Inferior parietal cortex (tissue), 1 donor: Measurements from ENCODE around the gene TOMM22.

ENCODE experiments used
- DNase-seq: peaks from one replicate; pipeline ENCODE4 v3.0.0-alpha.2; 2016; ENCODE audit errors: extremely low spot score

TOMM22 gene

GRCh38 chr22:38715176-38715764, 33.5 kb downstream of the TOMM22 start:
- no peak for DNase-seq

- DNase-seq: no peak
Observed at GRCh38 chr22:38715852-38716251, 34.1 kb downstream of the TOMM22 start.

- DNase-seq: no peak
Observed at GRCh38 chr22:38716271-38716670, 34.5 kb downstream of the TOMM22 start.

- no peak for DNase-seq
Observed at GRCh38 chr22:38716826-38717225, 35.1 kb downstream of the TOMM22 start.

- no peak for DNase-seq
Observed at GRCh38 chr22:38717244-38717643, 35.5 kb downstream of the TOMM22 start.

- DNase-seq: no peak
Observed at GRCh38 chr22:38718414-38718813, 36.7 kb downstream of the TOMM22 start.

GRCh38 chr22:38719196-38719595, 37.4 kb downstream of the TOMM22 start:
- no peak for DNase-seq

- DNase-seq: no peak
Observed at GRCh38 chr22:38720350-38720749, 38.6 kb downstream of the TOMM22 start.

- DNase-seq: no peak
Observed at GRCh38 chr22:38721551-38721950, 39.8 kb downstream of the TOMM22 start.

GRCh38 chr22:38724176-38724575, 42.4 kb downstream of the TOMM22 start:
- no peak for DNase-seq

- DNase-seq: peak; percentile 75
Observed at GRCh38 chr22:38724926-38725571, 43.3 kb downstream of the TOMM22 start.

GRCh38 chr22:38725900-38726655, 44.3 kb downstream of the TOMM22 start:
- no peak for DNase-seq

GRCh38 chr22:38727123-38727522, 45.4 kb downstream of the TOMM22 start:
- DNase-seq: no peak

- DNase-seq: no peak
Observed at GRCh38 chr22:38727530-38728451, 46.0 kb downstream of the TOMM22 start.

GRCh38 chr22:38728871-38729796, 47.4 kb downstream of the TOMM22 start:
- no peak for DNase-seq

GRCh38 chr22:38729946-38730345, 48.2 kb downstream of the TOMM22 start:
- DNase-seq: no peak

GRCh38 chr22:38730411-38730871, 48.7 kb downstream of the TOMM22 start:
- no peak for DNase-seq

- no peak for DNase-seq
Observed at GRCh38 chr22:38731703-38732161, 50.0 kb downstream of the TOMM22 start.

- DNase-seq: no peak
Observed at GRCh38 chr22:38732251-38732815, 50.6 kb downstream of the TOMM22 start.

GRCh38 chr22:38733329-38733723, 51.6 kb downstream of the TOMM22 start:
- peak; percentile 67 for DNase-seq
